Measurements from ENCODE around the gene TACR1. TPM values are rescaled to one million over a fixed set of nuclear protein-coding genes. Genes with fewer than 3 reads are reported as not detected.

TACR1 gene
- total and polyA plus RNA-seq, 2 donors (not counting 1 experiment from before 2014, with no cell fraction given): 0.01 to 0.05 TPM

GRCh38 chr2:75090770-75091515, 108.4 kb downstream of the TACR1 start:
- H3K4me1 Mint-ChIP-seq: no peaks in the 10 kb centered on the region
- H3K9me3 Mint-ChIP-seq (ENCODE audit: insufficient read depth): no peaks in the 10 kb centered on the region
- Histone ChIP-seq H3K79me2 (ENCODE audit: control insufficient read depth, insufficient read depth, low read length) (no peaks in the 10 kb centered on the region), H3K36me3 (replicated peaks in 1 of 2; ENCODE audit: control extremely low read depth in 1 of 2, control insufficient read depth in 1 of 2, extremely low read depth in 1 of 2, insufficient read depth in 2 of 2, low read length in 1 of 2) (no peaks in the 10 kb centered on the region), H2AFZ (ENCODE audit: insufficient read depth, low read depth, low read length, poor library complexity, severe bottlenecking) (no peak overlapping the region), H3K4me3 (ENCODE audit: control extremely low read depth in 1 of 5, extremely low read depth in 1 of 5, insufficient read depth in 1 of 5, low read depth in 2 of 5, low read length in 4 of 5) (no peak overlapping the region), H3K4me2 (replicated peaks; ENCODE audit: low read depth, low read length, poor library complexity, severe bottlenecking) (no peak overlapping the region), H3K4me1 (ENCODE audit: control insufficient read depth in 2 of 2, insufficient read depth in 2 of 2, low read length in 2 of 2) (no peaks in the 10 kb centered on the region), H3K27ac (ENCODE audit: low read length in 2 of 2) (no peak overlapping the region), H3K9ac (ENCODE audit: low read length) (no peak overlapping the region), H3K9me3 (ENCODE audit: control extremely low read depth in 1 of 3, control insufficient read depth in 2 of 3, insufficient read depth in 1 of 3, low read length in 2 of 3) (no peaks in the 10 kb centered on the region), H3K27me3 (replicated peaks in 1 of 4; ENCODE audit: control extremely low read depth in 1 of 4, control insufficient read depth in 3 of 4, insufficient read depth in 4 of 4, low read length in 3 of 4) (no peaks in the 10 kb centered on the region), H4K20me1 (ENCODE audit: control insufficient read depth, insufficient read depth, low read length, poor library complexity, severe bottlenecking) (no peaks in the 10 kb centered on the region)
- WGBS (ENCODE audit: insufficient coverage): 92% methylated on average over 2 of the region's 5 CpGs
- TF ChIP-seq EZH2 (IDR thresholded peaks at IDR 0.05; ENCODE audit: borderline replicate concordance, insufficient read depth, low read depth, low read length, poor library complexity, severe bottlenecking) (no peak), CTCF (IDR thresholded peaks at IDR 0.05) (no peak)
- H3K27ac Mint-ChIP-seq: no peak overlapping the region
- H3K27me3 Mint-ChIP-seq: no peaks in the 10 kb centered on the region
- no peak for ATAC-seq (ENCODE audit: low read depth)
- DNase-seq: no peak
- POLR2A ChIA-PET: no interaction called here
- intact Hi-C loops (cut with micrococcal nuclease): no loop called here
- no peak overlapping the region for H3K4me3 Mint-ChIP-seq
- CTCF ChIA-PET: no interaction called here

GRCh38 chr2:75089471-75089870, 109.8 kb downstream of the TACR1 start:
- no peaks in the 10 kb centered on the region for H3K36me3 ChIP-seq (replicated peaks in 1 of 2; ENCODE audit: control extremely low read depth in 1 of 2, control insufficient read depth in 1 of 2, extremely low read depth in 1 of 2, insufficient read depth in 2 of 2, low read length in 1 of 2)
- WGBS (ENCODE audit: insufficient coverage): 100% methylated on average over 2 of the region's 3 CpGs
- H3K9me3 ChIP-seq (ENCODE audit: control extremely low read depth in 1 of 3, control insufficient read depth in 2 of 3, insufficient read depth in 1 of 3, low read length in 2 of 3): no peaks in the 10 kb centered on the region
- ATAC-seq (ENCODE audit: low read depth) (no peak), DNase-seq (no peak)
- Mint-ChIP-seq H3K27ac (no peak overlapping the region), H3K4me1 (no peaks in the 10 kb centered on the region), H3K4me3 (no peak overlapping the region), H3K9me3 (ENCODE audit: insufficient read depth) (no peaks in the 10 kb centered on the region), H3K27me3 (no peaks in the 10 kb centered on the region)
- intact Hi-C loops (cut with micrococcal nuclease): no loop called here
- no peaks in the 10 kb centered on the region for H3K79me2 ChIP-seq (ENCODE audit: control insufficient read depth, insufficient read depth, low read length)
- H3K9ac ChIP-seq (ENCODE audit: low read length): no peak overlapping the region
- H3K27me3 ChIP-seq (replicated peaks in 1 of 4; ENCODE audit: control extremely low read depth in 1 of 4, control insufficient read depth in 3 of 4, insufficient read depth in 4 of 4, low read length in 3 of 4): no peaks in the 10 kb centered on the region
- H2AFZ ChIP-seq (ENCODE audit: insufficient read depth, low read depth, low read length, poor library complexity, severe bottlenecking): no peak overlapping the region
- no peak overlapping the region for H3K27ac ChIP-seq (ENCODE audit: low read length in 2 of 2)
- H3K4me3 ChIP-seq (ENCODE audit: control extremely low read depth in 1 of 5, extremely low read depth in 1 of 5, insufficient read depth in 1 of 5, low read depth in 2 of 5, low read length in 4 of 5): no peak overlapping the region
- POLR2A ChIA-PET: no interaction called here
- CTCF ChIA-PET: no interaction called here
- no peaks in the 10 kb centered on the region for H3K4me1 ChIP-seq (ENCODE audit: control insufficient read depth in 2 of 2, insufficient read depth in 2 of 2, low read length in 2 of 2)
- no peaks in the 10 kb centered on the region for H4K20me1 ChIP-seq (ENCODE audit: control insufficient read depth, insufficient read depth, low read length, poor library complexity, severe bottlenecking)
- H3K4me2 ChIP-seq (replicated peaks; ENCODE audit: low read depth, low read length, poor library complexity, severe bottlenecking): no peak overlapping the region
- TF ChIP-seq EZH2 (IDR thresholded peaks at IDR 0.05; ENCODE audit: borderline replicate concordance, insufficient read depth, low read depth, low read length, poor library complexity, severe bottlenecking): no peak
- TF ChIP-seq CTCF (IDR thresholded peaks at IDR 0.05): no peak

Data from B cell (primary cell).